IMR-90 (cell line): ENCODE measurements around the gene PIP4K2A. TPM values are rescaled to one million over a fixed set of nuclear protein-coding genes. Genes with fewer than 3 reads are reported as not detected.

ENCODE experiments used
- ATAC-seq: fragments of 200-7000 bp; cut with Tn5 transposase; 2 replicates; pipeline ENCODE4 v1.9.1; 2020; ENCODE audit warnings: low read depth, mild to moderate bottlenecking, moderate library complexity
- BruUV-seq: library from RNA; stranded (reverse); fragments of 400-500 nt; replicated peaks from 2 replicates; lab custom pipeline; 2021; lab: Mats Ljungman, UMichigan
- CTCF ChIA-PET: fragments of 300-600 bp; formaldehyde crosslinking; extraction: SDS; loops from one replicate; lab custom pipeline; 2021; ENCODE audit warnings: antibody characterized with exemption; lab: Yijun Ruan, JAX
- POLR2A ChIA-PET: fragments of 300-600 bp; sonication (Branson Sonifier 250); formaldehyde crosslinking; loops from one replicate; lab custom pipeline; 2022; ENCODE audit warnings: antibody characterized with exemption; ENCODE audit not compliant: unreplicated experiment; lab: Charles Lee
- DNase-seq: peaks from one replicate; pipeline ENCODE4 v3.0.0; 2013
- H2AFZ ChIP-seq: replicated peaks from 2 replicates; pipeline ENCODE3; 2013; ENCODE audit warnings: low read length, mild to moderate bottlenecking; ENCODE audit not compliant: poor library complexity
- H2AK5ac ChIP-seq: 2 replicates; pipeline ENCODE4 v1.6.1; 2013; ENCODE audit warnings: low read depth, low read length, inconsistent platforms
- H2AK9ac ChIP-seq: replicated peaks from 2 replicates; pipeline ENCODE3; 2013; ENCODE audit warnings: mild to moderate bottlenecking, low read depth, low read length, moderate library complexity; ENCODE audit not compliant: poor library complexity
- H2BK120ac ChIP-seq: 2 replicates; pipeline ENCODE4 v1.6.1; 2013; ENCODE audit warnings: low read depth, low read length, inconsistent platforms
- H2BK15ac ChIP-seq: 3 replicates; pipeline ENCODE4 v1.6.1; 2013; ENCODE audit warnings: low read depth, low read length, inconsistent platforms
- H2BK20ac ChIP-seq: 2 replicates; pipeline ENCODE4 v1.6.1; 2013; ENCODE audit warnings: low read depth, mild to moderate bottlenecking, inconsistent platforms, low read length, moderate library complexity
- H2BK5ac ChIP-seq: 2 replicates; pipeline ENCODE4 v1.6.1; 2013; ENCODE audit warnings: mild to moderate bottlenecking, low read depth, low read length, inconsistent platforms; ENCODE audit not compliant: poor library complexity, severe bottlenecking
- H3K14ac ChIP-seq: replicated peaks from 2 replicates; pipeline ENCODE4 v1.6.1; 2013; ENCODE audit warnings: low read depth, low read length, inconsistent platforms
- H3K18ac ChIP-seq: 2 replicates; pipeline ENCODE4 v1.6.1; 2013; ENCODE audit warnings: low read depth, low read length, control low read depth
- H3K23ac ChIP-seq: 2 replicates; pipeline ENCODE4 v1.6.1; 2013; ENCODE audit warnings: low read depth, low read length, inconsistent platforms
- H3K27ac ChIP-seq: 2 replicates; pipeline ENCODE4 v1.5.1; 2013; ENCODE audit warnings: mild to moderate bottlenecking, control low read depth, low read length; ENCODE audit not compliant: insufficient read depth
- H3K27me3 ChIP-seq: 2 replicates; pipeline ENCODE4 v1.6.1; 2013; ENCODE audit warnings: low read length; ENCODE audit not compliant: control insufficient read depth, insufficient read depth
- H3K36me3 ChIP-seq: 2 replicates; pipeline ENCODE4 v1.6.1; 2013; ENCODE audit warnings: low read length, mixed read lengths; ENCODE audit not compliant: control insufficient read depth, insufficient read depth
- H3K4ac ChIP-seq: 2 replicates; pipeline ENCODE4 v1.6.1; 2013; ENCODE audit warnings: low read depth, low read length, inconsistent platforms
- H3K4me1 ChIP-seq: 2 replicates; pipeline ENCODE4 v1.6.1; 2013; ENCODE audit warnings: low read length, mixed read lengths; ENCODE audit not compliant: control insufficient read depth, insufficient read depth
- H3K4me2 ChIP-seq: 2 replicates; pipeline ENCODE4 v1.6.1; 2013; ENCODE audit warnings: low read depth, mild to moderate bottlenecking, control low read depth, low read length, moderate library complexity
- H3K4me3 ChIP-seq: 2 replicates; pipeline ENCODE4 v1.5.1; 2013; ENCODE audit warnings: low read depth, mild to moderate bottlenecking, control low read depth, low read length, moderate library complexity; ENCODE audit not compliant: insufficient read depth
- H3K56ac ChIP-seq: 2 replicates; pipeline ENCODE4 v1.6.1; 2013; ENCODE audit warnings: low read length, inconsistent platforms; ENCODE audit not compliant: insufficient read depth; ENCODE audit errors: extremely low read depth
- H3K79me1 ChIP-seq, 2 experiments: 2 replicates each; pipeline ENCODE4 v1.6.1; 2013; ENCODE audit warnings: low read length in 2 of 2, inconsistent platforms in 1 of 2, low read depth in 1 of 2
- H3K9ac ChIP-seq: 2 replicates; pipeline ENCODE4 v1.6.1; 2013; ENCODE audit warnings: low read depth, low read length, control low read depth
- H3K9me1 ChIP-seq: 2 replicates; pipeline ENCODE4 v1.6.1; 2013; ENCODE audit warnings: low read length, inconsistent platforms; ENCODE audit not compliant: insufficient read depth
- H3K9me3 ChIP-seq: 2 replicates; pipeline ENCODE4 v1.6.1; 2013; ENCODE audit warnings: low read length; ENCODE audit not compliant: control insufficient read depth, insufficient read depth
- H4K20me1 ChIP-seq: 2 replicates; pipeline ENCODE4 v1.6.1; 2013; ENCODE audit warnings: low read length, inconsistent platforms; ENCODE audit not compliant: insufficient read depth
- H4K5ac ChIP-seq: 2 replicates; pipeline ENCODE4 v1.6.1; 2013; ENCODE audit warnings: mild to moderate bottlenecking, low read depth, low read length, control low read depth
- H4K8ac ChIP-seq, 2 experiments: 2 replicates each; pipeline ENCODE4 v1.6.1; 2013; ENCODE audit warnings: low read depth in 2 of 2, low read length in 2 of 2, control low read depth in 1 of 2, inconsistent platforms in 1 of 2
- H4K91ac ChIP-seq: 2 replicates; pipeline ENCODE4 v1.6.1; 2013; ENCODE audit warnings: low read depth, low read length, inconsistent platforms; ENCODE audit not compliant: insufficient read depth
- CEBPB ChIP-seq: IDR thresholded peaks from 2 replicates; pipeline ENCODE4 v1.6.1; 2012; ENCODE audit warnings: low read depth, low read length, improper control_type of control experiment
- CHD1 ChIP-seq: IDR thresholded peaks from 2 replicates; pipeline ENCODE4 v1.6.1; 2012; ENCODE audit warnings: low read depth, low read length, improper control_type of control experiment
- FOS ChIP-seq: fragments of 150-350 bp; IDR thresholded peaks from 2 replicates; pipeline ENCODE4 v1.6.1; 2016; ENCODE audit warnings: low read depth, low read length
- MAFK ChIP-seq: IDR thresholded peaks from 2 replicates; pipeline ENCODE4 v1.6.1; 2012; ENCODE audit warnings: low read depth, low read length, improper control_type of control experiment
- MAZ ChIP-seq: IDR thresholded peaks from 2 replicates; pipeline ENCODE4 v1.6.1; 2012; ENCODE audit warnings: low read depth, mild to moderate bottlenecking, low read length, improper control_type of control experiment, moderate library complexity, borderline replicate concordance
- MXI1 ChIP-seq: IDR thresholded peaks from 2 replicates; pipeline ENCODE4 v1.6.1; 2012; ENCODE audit warnings: low read depth, mild to moderate bottlenecking, low read length, moderate library complexity, borderline replicate concordance
- POLR2A ChIP-seq: IDR thresholded peaks from 2 replicates; pipeline ENCODE4 v1.6.1; 2012; ENCODE audit warnings: mild to moderate bottlenecking, low read depth, low read length
- RAD21 ChIP-seq: IDR thresholded peaks from 2 replicates; pipeline ENCODE4 v1.6.1; 2012; ENCODE audit warnings: low read length, improper control_type of control experiment
- RCOR1 ChIP-seq: IDR thresholded peaks from 2 replicates; pipeline ENCODE4 v1.6.1; 2012; ENCODE audit warnings: mild to moderate bottlenecking, low read length, improper control_type of control experiment; ENCODE audit not compliant: insufficient replicate concordance
- SMC3 ChIP-seq: fragments of 150-350 bp; IDR thresholded peaks from 2 replicates; pipeline ENCODE4 v1.6.1; 2016; ENCODE audit warnings: low read depth, mild to moderate bottlenecking, antibody characterized with exemption, low read length, moderate library complexity
- WGBS, 2 experiments: methylation state at CpG; one replicate each; pipeline versions ENCODE4 v1.1.5 to v1.1.7; 2013; ENCODE audit warnings: missing lambda C conversion rate in 2 of 2; ENCODE audit not compliant: insufficient read length in 1 of 2; ENCODE audit errors: extremely low coverage in 2 of 2; 5-methylcytosine and 5-hydroxymethylcytosine counted together
- dilution Hi-C: fragments of 300-500 bp; cut with HindIII; formaldehyde crosslinking; loops from one replicate; pipeline ENCODE4 v1.14.3; 2018; ENCODE audit warnings: low sequenced_read_pairs; ENCODE audit not compliant: unreplicated experiment
- in situ Hi-C: fragments of 300-500 bp; cut with MboI; formaldehyde crosslinking; loops from 3 replicates; pipeline ENCODE4 v1.14.3; 2019; ENCODE audit warnings: low sequenced_read_pairs, inconsistent platforms, mixed read lengths
- intact Hi-C: fragments of 100-400 bp; cut with micrococcal nuclease; formaldehyde crosslinking; loops from 2 replicates; pipeline ENCODE4 v1.10.0; 2022
- polyA plus RNA-seq, 3 experiments: library from polyadenylated mRNA; depleted of rRNA; stranded (reverse); fragments of >200 nt; gene quantifications; 2 replicates each; pipeline ENCODE4 v1.2.3, GENCODE V29; 2012; ENCODE audit warnings: low replicate concordance in 1 of 3
- total RNA-seq: library from RNA; depleted of rRNA; stranded (reverse); fragments of >200 nt; gene quantifications from 2 replicates; pipeline ENCODE4 v1.2.3, GENCODE V29; 2012
- TF ChIP-seq, protein P1 (sequence below): fragments of 150-350 bp; IDR thresholded peaks from 2 replicates; pipeline ENCODE4 v1.6.1; 2016; ENCODE audit warnings: low read depth, mild to moderate bottlenecking, low read length, moderate library complexity, borderline replicate concordance
- TF ChIP-seq, protein P2 (sequence below): fragments of 150-350 bp; IDR thresholded peaks from 2 replicates; pipeline ENCODE4 v1.6.1; 2017; ENCODE audit warnings: mild to moderate bottlenecking, antibody characterized with exemption, low read length, low read depth
- TF ChIP-seq, protein P3 (sequence below): conservative IDR thresholded peaks from 2 replicates; pipeline ENCODE4 v1.5.1; 2012; ENCODE audit warnings: mild to moderate bottlenecking, low read depth, low read length, improper control_type of control experiment

The PIP4K2A gene
- total and polyA plus RNA-seq, 2 of the 4 experiments (the other 2 are of a cell fraction): 9.8 to 18.1 TPM

DNA sequence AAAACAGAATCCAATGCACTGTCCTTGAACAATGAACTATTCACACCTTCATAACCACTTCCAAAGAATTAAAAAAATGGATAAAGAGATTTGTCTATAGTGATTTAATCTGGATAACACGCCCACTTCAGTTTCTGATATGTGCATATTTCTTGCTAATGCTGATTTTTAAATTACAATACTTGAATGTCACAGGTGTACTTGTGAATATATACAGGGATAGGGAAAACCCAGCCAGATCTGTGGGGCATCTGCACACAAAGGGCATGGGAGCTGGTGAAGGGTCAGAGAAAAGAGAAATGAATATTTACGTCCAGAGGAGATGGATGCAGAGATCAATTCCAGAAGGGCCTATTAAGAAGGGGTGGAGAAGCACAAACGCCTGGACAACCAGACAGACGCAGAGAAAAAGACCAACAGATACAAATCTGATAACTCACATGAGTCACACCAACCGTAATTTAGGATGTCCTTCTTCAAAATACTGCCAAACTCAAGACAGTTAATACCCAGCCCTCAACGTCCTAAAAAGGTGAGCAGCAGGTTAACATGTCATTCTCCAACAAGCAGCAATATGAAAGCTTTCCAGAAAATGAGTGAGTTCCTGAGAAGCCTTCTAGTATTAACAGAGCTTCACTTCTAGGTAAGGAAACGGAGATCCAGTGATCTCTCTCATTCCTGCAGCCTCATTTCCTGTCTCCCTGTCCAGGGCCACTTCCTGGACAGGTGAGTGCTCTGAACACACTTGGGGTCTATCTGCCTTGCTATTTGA, 41.9 kb downstream of the PIP4K2A start (continued):
- TF ChIP-seq CEBPB: no peak

DNA sequence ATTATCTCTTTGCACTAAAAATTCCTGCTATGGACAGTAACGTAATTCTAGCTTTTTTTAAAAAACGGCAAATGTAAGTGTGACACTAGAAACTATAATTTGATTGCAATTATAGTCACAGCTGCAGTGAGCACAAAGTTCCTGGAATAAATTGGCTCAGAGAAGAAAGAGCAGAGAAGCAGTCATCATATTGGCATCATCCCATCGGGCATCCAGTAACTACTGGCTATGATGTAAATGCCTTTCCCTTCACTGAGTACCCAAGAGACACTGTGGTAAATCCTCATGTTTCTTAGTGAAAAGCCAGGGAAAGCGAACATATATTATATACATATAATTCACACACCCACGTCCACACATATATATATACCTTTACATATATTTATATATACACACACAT, 43.6 kb downstream of the PIP4K2A start:
- no peaks in the 10 kb centered on the region for H3K27me3 ChIP-seq
- H3K56ac ChIP-seq: no peak overlapping the region
- H4K5ac ChIP-seq: no peak overlapping the region
- H4K20me1 ChIP-seq: peaks cover 37% of the 10 kb centered on the region
- no peak overlapping the region for H3K9ac ChIP-seq
- ATAC-seq (no peak), DNase-seq (peak; percentile 33)
- no peak overlapping the region for H2AFZ ChIP-seq
- CTCF ChIA-PET: no interaction called here
- no peak overlapping the region for H3K27ac ChIP-seq
- POLR2A ChIA-PET: no interaction called here
- no peak overlapping the region for H2BK120ac ChIP-seq
- in situ Hi-C loops: no loop called here
- no peak overlapping the region for H2AK9ac ChIP-seq
- no peak overlapping the region for H2BK15ac ChIP-seq
- H3K9me3 ChIP-seq: no peaks in the 10 kb centered on the region
- peaks cover 45 to 62% of the 10 kb centered on the region in 2 experiments for H3K79me1 ChIP-seq
- no peaks in the 10 kb centered on the region; the same call in 1 of the 2 replicates for H3K4me1 ChIP-seq
- no peaks in the 10 kb centered on the region for H3K36me3 ChIP-seq
- intact Hi-C loops: no loop called here
- H2BK5ac ChIP-seq: no peak overlapping the region
- H2BK20ac ChIP-seq: no peak overlapping the region
- peaks cover 10% of the 10 kb centered on the region; the same call in 1 of the 2 replicates for H3K9me1 ChIP-seq
- no peak overlapping the region for H3K23ac ChIP-seq
- WGBS, 2 experiments: 100% methylated on average over 1 of the region's 5 CpGs; no CpG with 5 or more reads in 1 of the 2 experiments
- no peak overlapping the region for H3K4me2 ChIP-seq
- no peak overlapping the region for H2AK5ac ChIP-seq
- H3K4ac ChIP-seq: no peak overlapping the region
- H3K14ac ChIP-seq: no peak overlapping the region
- no TSS peak for BruUV-seq
- no peak overlapping the region for H4K91ac ChIP-seq
- H3K18ac ChIP-seq: no peak overlapping the region
- dilution Hi-C loops: no loop called here
- H4K8ac ChIP-seq: no peak overlapping the region
- H3K4me3 ChIP-seq: no peak overlapping the region
- TF ChIP-seq RCOR1 (no peak), FOS (no peak), CEBPB (no peak), RAD21 (no peak), SMC3 (no peak), MAZ (no peak), CHD1 (no peak), POLR2A (no peak), MAFK (no peak), MXI1 (no peak)
- TF ChIP-seq, protein P1, sequence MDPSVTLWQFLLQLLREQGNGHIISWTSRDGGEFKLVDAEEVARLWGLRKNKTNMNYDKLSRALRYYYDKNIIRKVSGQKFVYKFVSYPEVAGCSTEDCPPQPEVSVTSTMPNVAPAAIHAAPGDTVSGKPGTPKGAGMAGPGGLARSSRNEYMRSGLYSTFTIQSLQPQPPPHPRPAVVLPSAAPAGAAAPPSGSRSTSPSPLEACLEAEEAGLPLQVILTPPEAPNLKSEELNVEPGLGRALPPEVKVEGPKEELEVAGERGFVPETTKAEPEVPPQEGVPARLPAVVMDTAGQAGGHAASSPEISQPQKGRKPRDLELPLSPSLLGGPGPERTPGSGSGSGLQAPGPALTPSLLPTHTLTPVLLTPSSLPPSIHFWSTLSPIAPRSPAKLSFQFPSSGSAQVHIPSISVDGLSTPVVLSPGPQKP: no peak
- TF ChIP-seq, protein P2, sequence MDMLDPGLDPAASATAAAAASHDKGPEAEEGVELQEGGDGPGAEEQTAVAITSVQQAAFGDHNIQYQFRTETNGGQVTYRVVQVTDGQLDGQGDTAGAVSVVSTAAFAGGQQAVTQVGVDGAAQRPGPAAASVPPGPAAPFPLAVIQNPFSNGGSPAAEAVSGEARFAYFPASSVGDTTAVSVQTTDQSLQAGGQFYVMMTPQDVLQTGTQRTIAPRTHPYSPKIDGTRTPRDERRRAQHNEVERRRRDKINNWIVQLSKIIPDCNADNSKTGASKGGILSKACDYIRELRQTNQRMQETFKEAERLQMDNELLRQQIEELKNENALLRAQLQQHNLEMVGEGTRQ: no peak
- TF ChIP-seq, protein P3, sequence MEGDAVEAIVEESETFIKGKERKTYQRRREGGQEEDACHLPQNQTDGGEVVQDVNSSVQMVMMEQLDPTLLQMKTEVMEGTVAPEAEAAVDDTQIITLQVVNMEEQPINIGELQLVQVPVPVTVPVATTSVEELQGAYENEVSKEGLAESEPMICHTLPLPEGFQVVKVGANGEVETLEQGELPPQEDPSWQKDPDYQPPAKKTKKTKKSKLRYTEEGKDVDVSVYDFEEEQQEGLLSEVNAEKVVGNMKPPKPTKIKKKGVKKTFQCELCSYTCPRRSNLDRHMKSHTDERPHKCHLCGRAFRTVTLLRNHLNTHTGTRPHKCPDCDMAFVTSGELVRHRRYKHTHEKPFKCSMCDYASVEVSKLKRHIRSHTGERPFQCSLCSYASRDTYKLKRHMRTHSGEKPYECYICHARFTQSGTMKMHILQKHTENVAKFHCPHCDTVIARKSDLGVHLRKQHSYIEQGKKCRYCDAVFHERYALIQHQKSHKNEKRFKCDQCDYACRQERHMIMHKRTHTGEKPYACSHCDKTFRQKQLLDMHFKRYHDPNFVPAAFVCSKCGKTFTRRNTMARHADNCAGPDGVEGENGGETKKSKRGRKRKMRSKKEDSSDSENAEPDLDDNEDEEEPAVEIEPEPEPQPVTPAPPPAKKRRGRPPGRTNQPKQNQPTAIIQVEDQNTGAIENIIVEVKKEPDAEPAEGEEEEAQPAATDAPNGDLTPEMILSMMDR: no peak
